Esophagus (tissue), 2 donors: ENCODE measurements around the gene XPC. TPM values are rescaled to one million over a fixed set of nuclear protein-coding genes. Genes with fewer than 3 reads are reported as not detected.

Experiments used
- H3K27ac ChIP-seq, 2 donors: one replicate each; pipeline ENCODE4 v1.5.1; 2013; ENCODE audit warnings: low read depth in 2 of 2, mild to moderate bottlenecking in 2 of 2, inconsistent platforms in 1 of 2, low read length in 1 of 2, moderate library complexity in 1 of 2
- H3K27me3 ChIP-seq, 2 donors: one replicate each; pipeline ENCODE4 v1.6.1; 2013; ENCODE audit warnings: low read length in 2 of 2, control low read depth in 1 of 2, mild to moderate bottlenecking in 1 of 2; ENCODE audit not compliant: insufficient read depth in 2 of 2, control insufficient read depth in 1 of 2
- H3K36me3 ChIP-seq, 2 donors: one replicate each; pipeline ENCODE4 v1.6.1; 2013; ENCODE audit warnings: low read length in 1 of 2; ENCODE audit not compliant: control insufficient read depth in 2 of 2, insufficient read depth in 2 of 2
- H3K4me1 ChIP-seq, 2 donors: one replicate each; pipeline ENCODE4 v1.6.1; 2013; ENCODE audit warnings: low read length in 1 of 2; ENCODE audit not compliant: control insufficient read depth in 2 of 2, insufficient read depth in 2 of 2
- H3K4me3 ChIP-seq, 2 donors: one replicate each; pipeline ENCODE4 v1.5.1; 2013; ENCODE audit warnings: low read length in 2 of 2, mild to moderate bottlenecking in 2 of 2, low read depth in 1 of 2, moderate library complexity in 1 of 2
- H3K9me3 ChIP-seq, 2 donors: one replicate each; pipeline ENCODE4 v1.6.1; 2013; ENCODE audit warnings: mild to moderate bottlenecking in 2 of 2, low read depth in 1 of 2, low read length in 1 of 2, moderate library complexity in 1 of 2; ENCODE audit not compliant: control insufficient read depth in 2 of 2, insufficient read depth in 1 of 2
- WGBS, 2 donors: extraction: QIAGEN DNeasy Blood & Tissue Kit; methylation state at CpG; one replicate each; pipeline ENCODE4 v1.1.7; 2013; 5-methylcytosine and 5-hydroxymethylcytosine counted together
- polyA plus RNA-seq, 2 donors: library from polyadenylated mRNA; stranded (reverse); fragments of 200-250 nt; gene quantifications; one replicate each; pipeline ENCODE4 v1.2.3, GENCODE V29; 2013
- donor health status: healthy with polysubstance abuse.
- donor health status: Bipolar disorder and iron deficiency.

XPC gene
- polyA plus RNA-seq, 2 donors: 12.1 to 12.6 TPM

DNA sequence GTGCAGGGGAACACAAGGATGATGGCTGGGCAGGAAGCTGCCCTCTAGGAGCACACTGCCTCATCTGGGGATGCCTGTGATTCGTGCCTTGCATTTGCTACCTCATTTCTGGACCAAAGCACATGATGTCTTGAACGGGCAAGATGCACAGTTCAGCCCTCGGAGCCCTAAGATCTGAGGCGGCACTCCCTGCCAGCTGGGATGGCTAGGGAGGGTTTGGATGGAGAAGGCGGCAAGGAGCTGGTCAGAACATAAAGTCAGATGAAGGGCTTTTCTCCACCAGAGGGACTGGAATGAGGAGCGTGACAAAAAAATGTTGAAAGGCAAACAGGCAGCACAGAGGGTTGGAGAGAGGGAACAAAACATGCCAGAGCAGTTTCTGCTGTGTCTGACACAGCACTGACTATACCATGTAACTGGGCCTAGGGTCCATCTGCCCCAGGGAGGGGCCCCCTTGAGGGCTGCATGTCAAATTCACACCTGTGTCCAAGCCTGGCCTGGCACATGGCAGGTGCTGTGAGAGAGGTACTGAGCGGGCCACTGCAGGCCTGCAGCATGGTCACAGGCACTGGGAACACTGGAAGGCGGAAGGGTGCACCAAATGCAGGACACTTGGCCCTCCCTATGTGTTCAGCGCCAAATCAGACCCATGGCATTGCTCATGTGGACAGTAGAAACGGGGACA lies 31.9 kb downstream of the XPC start:
- H3K27me3 ChIP-seq: no peaks in the 10 kb centered on the region
- peaks cover 10 to 36% of the 10 kb centered on the region in 2 donors for H3K36me3 ChIP-seq
- WGBS, 2 donors: 80 to 88% methylated on average over 10 of the region's 10 CpGs
- H3K27ac ChIP-seq: peak overlapping the region; percentile 23 to 38
- H3K4me1 ChIP-seq: peaks cover 0 to 9% of the 10 kb centered on the region in 2 donors
- H3K4me3 ChIP-seq: no peak overlapping the region
- H3K9me3 ChIP-seq: no peaks in the 10 kb centered on the region

DNA sequence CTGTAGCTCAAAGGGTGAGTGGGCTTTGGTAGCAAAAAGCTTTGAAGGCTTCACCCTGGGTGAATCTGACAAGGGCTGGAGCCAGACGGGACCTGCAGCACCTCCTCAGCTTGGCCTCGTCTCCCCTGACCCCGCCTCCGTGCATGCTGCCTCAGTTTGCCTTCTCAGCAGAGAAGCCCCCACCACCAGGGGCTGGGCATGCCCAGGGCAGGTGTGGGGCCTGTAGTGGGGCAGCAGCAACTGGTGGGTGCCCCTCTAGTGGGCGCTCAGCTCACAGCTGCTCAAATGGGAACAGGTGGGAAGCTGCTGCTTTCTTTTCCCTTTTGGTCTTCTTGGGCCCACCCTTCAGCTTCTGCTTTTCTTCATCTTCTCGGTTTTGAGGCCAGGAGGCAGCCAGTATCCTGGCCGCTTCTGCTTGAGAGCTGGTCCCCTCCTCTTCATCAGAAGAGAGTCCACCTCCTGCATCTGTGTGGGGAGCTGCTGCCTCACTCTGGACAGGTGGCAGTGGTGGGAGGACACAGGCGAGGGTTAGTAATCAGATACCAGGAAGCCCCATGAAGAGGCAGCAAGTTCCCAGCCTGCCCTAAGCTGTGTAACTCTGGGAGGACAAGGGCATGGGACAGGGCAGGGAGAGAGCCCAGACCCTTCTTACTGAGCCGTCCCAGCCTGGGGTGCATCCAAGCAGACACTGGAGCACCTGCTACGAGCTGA lies 32.6 kb downstream of the XPC start:
- H3K36me3 ChIP-seq: peaks cover 8 to 40% of the 10 kb centered on the region in 2 donors
- no peaks in the 10 kb centered on the region for H3K9me3 ChIP-seq
- WGBS, 2 donors: 77 to 85% methylated on average over 10 of the region's 10 CpGs
- H3K4me3 ChIP-seq: no peak overlapping the region
- peaks cover 0 to 9% of the 10 kb centered on the region in 2 donors for H3K4me1 ChIP-seq
- H3K27me3 ChIP-seq: no peaks in the 10 kb centered on the region
- peak overlapping the region; percentile 23 to 77 for H3K27ac ChIP-seq

DNA sequence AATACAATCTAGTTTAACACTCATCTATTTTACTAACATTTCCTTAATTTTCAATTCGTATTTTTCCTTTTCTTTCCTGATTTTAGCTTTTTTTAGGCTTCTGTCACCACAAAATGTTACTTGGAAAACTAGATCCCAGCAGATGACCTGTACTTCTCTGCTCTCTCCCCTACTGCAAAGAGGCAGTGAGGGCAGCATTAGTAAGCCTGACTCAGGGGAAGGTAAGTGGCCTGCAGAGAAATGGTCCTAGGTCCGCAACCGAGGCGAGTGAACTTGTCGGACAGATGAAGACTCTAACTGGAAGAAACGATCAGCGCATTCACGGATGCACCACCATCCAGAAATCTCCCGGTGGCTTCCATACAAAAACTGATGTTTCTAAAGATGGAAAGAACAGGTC lies 33.2 kb downstream of the XPC start:
- Histone ChIP-seq H3K4me1 (peaks cover 0 to 9% of the 10 kb centered on the region in 2 donors), H3K4me3 (no peak overlapping the region), H3K36me3 (peaks cover 8 to 44% of the 10 kb centered on the region in 2 donors)

DNA sequence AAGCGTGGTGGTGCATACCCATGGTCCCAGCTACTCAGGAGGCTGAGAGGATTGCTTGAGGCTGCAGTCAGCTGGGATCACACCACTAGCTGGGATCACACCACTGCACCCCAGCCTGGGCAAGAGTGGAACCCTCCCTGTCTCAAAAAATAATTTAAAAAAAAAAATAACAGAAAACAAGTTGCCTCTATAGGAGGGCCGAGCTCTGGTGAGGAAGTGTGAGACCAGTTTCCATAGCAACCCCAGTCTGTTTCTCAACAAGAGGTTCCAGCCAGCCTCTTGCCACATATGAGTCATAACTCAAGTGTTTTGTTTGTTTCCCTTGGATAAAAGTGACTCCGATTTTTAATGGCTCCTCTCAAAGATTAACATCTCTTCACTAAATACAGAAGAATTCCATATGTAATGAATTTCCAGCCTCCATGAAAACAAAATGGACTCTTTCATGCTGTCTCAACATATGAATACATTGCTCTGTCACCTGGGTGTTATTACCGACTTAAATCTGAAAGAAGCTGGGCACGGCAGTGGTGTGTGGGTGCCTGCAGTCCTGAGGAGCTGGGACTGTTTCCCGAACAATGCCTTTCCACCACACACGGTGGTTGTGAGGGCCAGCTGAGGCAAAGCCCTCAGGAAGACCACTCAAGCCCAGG lies 33.9 kb downstream of the XPC start:
- H3K36me3 ChIP-seq: peaks cover 8 to 48% of the 10 kb centered on the region in 2 donors
- H3K27me3 ChIP-seq: no peaks in the 10 kb centered on the region
- no peaks in the 10 kb centered on the region for H3K9me3 ChIP-seq
- H3K4me3 ChIP-seq: peak overlapping the region in 1 of 2 donors; percentile 11
- WGBS, 2 donors: 5 to 13% methylated on average over 7 of the region's 7 CpGs
- peak overlapping the region; percentile 85 to 93 for H3K27ac ChIP-seq
- peaks cover 0 to 9% of the 10 kb centered on the region in 2 donors for H3K4me1 ChIP-seq

More for the DNA sequence above, 33.2 kb downstream of the XPC start:
- WGBS, 2 donors: 86 to 90% methylated on average over 9 of the region's 9 CpGs
- H3K27ac ChIP-seq: peak overlapping the region; percentile 23 to 85
- no peaks in the 10 kb centered on the region for H3K9me3 ChIP-seq
- no peaks in the 10 kb centered on the region for H3K27me3 ChIP-seq

DNA sequence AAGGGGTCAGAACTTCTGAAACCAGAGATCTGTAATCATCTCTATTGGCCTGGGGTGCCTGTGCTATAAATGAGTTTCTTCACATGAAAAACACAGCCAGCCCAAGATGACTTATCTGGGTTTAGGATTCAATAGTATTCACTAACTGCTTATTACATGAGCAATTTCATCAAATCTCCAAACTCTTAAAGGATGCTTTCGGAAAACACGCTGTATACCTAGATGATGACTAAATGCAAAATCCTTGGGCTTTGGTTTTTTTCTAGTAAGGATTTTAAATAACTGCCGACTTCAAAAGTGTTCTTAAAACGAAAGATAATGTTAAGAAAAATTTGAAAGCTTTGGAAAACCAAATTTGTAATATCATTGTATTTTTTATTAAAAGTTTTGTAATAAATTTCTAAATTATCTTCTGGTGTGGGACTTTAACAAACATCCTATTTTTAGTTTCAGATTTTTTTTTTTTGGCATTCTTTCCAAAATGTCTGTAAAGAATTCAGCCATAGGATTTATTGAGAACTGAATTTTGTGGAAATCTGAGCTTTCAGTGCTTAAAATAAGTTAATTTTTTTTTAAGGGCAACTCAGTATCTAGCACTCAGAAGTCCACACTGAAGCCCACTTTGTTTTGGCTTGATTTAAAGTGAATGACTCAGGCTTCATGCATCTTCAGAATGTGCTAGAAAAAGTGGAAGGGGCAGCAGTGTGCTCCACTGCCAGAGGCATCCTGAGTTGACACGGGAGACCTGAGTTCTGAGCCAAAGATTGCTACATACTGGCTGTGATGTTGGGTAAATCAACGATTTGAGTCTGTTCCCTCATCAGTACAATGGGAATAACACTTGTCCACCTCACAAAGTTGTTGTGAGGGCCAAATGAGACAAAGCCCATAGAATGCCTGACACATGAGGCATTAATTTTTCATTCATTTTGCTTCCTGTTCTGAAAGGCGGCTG lies 34.9 kb downstream of the XPC start:
- Histone ChIP-seq H3K4me1 (peaks cover 0 to 9% of the 10 kb centered on the region in 2 donors), H3K27ac (peak overlapping the region; percentile 84 to 92), H3K27me3 (no peaks in the 10 kb centered on the region), H3K4me3 (no peak overlapping the region), H3K9me3 (no peaks in the 10 kb centered on the region), H3K36me3 (peaks cover 8 to 58% of the 10 kb centered on the region in 2 donors)
- WGBS, 2 donors: 43 to 57% methylated on average over 7 of the region's 7 CpGs

DNA sequence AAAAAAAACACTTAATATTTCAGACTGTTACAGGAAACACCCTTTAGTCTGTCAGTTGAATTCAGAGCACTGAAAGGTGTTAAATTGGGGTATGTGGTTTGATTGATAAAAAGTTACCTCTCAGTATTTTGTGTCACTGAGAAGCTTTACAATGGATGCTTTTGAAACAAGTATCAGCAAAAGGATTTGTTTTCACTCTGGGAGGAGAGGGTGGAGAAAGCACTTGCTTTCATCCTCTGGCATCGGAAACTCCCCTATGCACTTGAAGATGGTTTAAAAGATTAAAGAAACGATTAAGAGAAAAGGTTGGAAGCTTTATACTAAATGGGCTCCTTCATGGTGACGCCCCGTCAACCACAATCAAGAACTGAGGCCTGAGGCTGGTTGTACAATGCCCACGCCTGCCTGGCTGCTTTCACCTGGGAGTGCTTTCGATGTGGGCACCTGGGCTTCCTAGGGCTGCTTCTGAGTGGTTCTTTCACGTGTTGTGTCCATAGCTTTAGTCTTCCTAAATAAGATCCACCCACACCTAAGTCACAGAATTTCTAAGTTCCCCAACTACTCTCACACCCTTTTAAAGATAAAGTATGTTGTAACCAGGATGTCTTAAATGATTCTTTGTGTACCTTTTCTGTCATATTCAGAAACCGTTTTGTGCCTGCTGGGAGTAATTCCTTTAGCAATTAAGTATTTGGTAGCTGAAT lies 35.7 kb downstream of the XPC start:
- peaks cover 8 to 56% of the 10 kb centered on the region in 2 donors for H3K36me3 ChIP-seq

DNA sequence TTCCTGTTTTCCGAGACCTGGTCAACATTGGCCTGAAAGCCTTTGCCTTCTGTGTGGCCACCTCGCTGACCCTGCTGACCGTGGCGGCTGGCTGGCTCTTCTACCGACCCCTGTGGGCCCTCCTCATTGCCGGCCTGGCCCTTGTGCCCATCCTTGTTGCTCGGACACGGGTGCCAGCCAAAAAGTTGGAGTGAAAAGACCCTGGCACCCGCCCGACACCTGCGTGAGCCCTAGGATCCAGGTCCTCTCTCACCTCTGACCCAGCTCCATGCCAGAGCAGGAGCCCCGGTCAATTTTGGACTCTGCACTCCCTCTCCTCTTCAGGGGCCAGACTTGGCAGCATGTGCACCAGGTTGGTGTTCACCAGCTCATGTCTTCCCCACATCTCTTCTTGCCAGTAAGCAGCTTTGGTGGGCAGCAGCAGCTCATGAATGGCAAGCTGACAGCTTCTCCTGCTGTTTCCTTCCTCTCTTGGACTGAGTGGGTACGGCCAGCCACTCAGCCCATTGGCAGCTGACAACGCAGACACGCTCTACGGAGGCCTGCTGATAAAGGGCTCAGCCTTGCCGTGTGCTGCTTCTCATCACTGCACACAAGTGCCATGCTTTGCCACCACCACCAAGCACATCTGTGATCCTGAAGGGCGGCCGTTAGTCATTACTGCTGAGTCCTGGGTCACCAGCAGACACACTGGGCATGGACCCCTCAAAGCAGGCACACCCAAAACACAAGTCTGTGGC lies 36.6 kb downstream of the XPC start:
- Histone ChIP-seq H3K27me3 (no peaks in the 10 kb centered on the region), H3K9me3 (no peaks in the 10 kb centered on the region), H3K4me3 (no peak overlapping the region), H3K36me3 (peaks cover 8 to 50% of the 10 kb centered on the region in 2 donors), H3K27ac (peak overlapping the region in 1 of 2 donors; percentile 52), H3K4me1 (peaks cover 8 to 14% of the 10 kb centered on the region in 2 donors)
- 82 to 84% methylated on average over 19 of the region's 19 CpGs for WGBS, 2 donors

More for the DNA sequence above, 35.7 kb downstream of the XPC start:
- H3K9me3 ChIP-seq: no peaks in the 10 kb centered on the region
- no peak overlapping the region for H3K4me3 ChIP-seq
- H3K4me1 ChIP-seq: peaks cover 2 to 9% of the 10 kb centered on the region in 2 donors
- 38 to 52% methylated on average over 8 of the region's 8 CpGs for WGBS, 2 donors
- no peaks in the 10 kb centered on the region for H3K27me3 ChIP-seq
- peak overlapping the region; percentile 67 to 74 for H3K27ac ChIP-seq

DNA sequence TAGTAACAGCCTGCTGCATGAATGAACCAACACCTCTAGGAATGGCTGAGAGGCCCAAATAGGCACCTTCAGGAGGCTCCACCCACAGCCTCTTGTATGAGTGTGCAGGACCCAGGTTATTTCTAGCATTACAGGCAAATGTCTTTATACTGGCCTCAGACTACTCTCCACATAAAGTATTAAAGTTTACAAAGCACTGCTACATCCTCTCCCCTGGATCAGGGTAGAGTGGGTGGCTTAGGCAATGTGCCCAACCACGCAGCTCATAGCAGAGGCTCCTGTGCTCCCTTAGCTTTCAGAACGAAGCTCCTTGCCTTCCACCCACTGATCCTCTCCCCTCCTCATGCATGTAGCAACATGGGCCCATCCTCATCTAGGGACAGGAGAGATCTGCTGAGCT lies 37.3 kb downstream of the XPC start:
- Histone ChIP-seq H3K4me3 (no peak overlapping the region), H3K4me1 (peaks cover 8 to 20% of the 10 kb centered on the region in 2 donors), H3K27me3 (no peaks in the 10 kb centered on the region), H3K27ac (no peak overlapping the region), H3K9me3 (no peaks in the 10 kb centered on the region), H3K36me3 (peaks cover 4 to 49% of the 10 kb centered on the region in 2 donors)
- WGBS, 2 donors: 34 to 49% methylated on average over 2 of the region's 2 CpGs
